Measurements from ENCODE around the gene HSF4.
"Not testable (repeated sequence)": the region's sequence is repeated elsewhere in the genome, so short reads cannot be mapped to it uniquely, and the experiment has no call there.

Gene HSF4

DNA sequence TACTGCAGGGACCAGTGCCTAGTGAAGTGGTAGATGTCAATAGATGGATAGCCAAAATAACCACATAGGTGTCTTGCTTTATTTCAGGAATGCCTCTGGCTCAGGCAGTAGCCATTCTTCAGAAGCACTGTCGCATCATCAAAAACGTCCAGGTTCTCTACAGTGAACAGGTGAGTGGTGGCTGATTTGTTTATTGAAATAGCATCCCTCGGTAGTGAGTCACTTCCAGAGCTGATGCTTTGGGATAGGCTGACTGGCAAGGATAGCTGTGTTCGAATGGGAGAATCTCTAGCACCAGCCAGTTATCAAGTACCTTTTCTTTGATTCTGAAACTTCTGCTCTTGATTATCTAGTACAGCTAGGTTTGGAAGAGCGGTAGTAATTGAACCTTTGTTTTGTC is 44.5 kb upstream of the HSF4 start:
- Histone ChIP-seq H3K4me1 (ENCODE audit: control insufficient read depth, low read depth, low read length) (no peaks in the 10 kb centered on the region), H2BK15ac (replicated peaks; ENCODE audit: low read depth) (no peak overlapping the region), H3K23ac (ENCODE audit: low read length) (no peak overlapping the region), H3K4me3 (ENCODE audit: low read length) (no peak overlapping the region), H2BK120ac (ENCODE audit: low read depth, low read length) (no peak overlapping the region), H3K4me2 (ENCODE audit: low read length) (no peak overlapping the region), H2BK5ac (ENCODE audit: low read length) (no peak overlapping the region), H3K36me3 (ENCODE audit: control insufficient read depth, insufficient read depth, low read length) (peaks cover 2% of the 10 kb centered on the region), H3K27ac (ENCODE audit: low read depth, low read length) (no peak overlapping the region), H2AK5ac (ENCODE audit: low read length) (no peak overlapping the region), H3K79me2 (ENCODE audit: control insufficient read depth, insufficient read depth, low read length) (peaks cover 2% of the 10 kb centered on the region), H3K4ac (ENCODE audit: low read depth, low read length) (no peak overlapping the region), H3K18ac (ENCODE audit: low read length) (no peak overlapping the region), H3K27me3 (ENCODE audit: insufficient read depth, low read length, poor library complexity) (no peaks in the 10 kb centered on the region), H4K5ac (ENCODE audit: low read length) (no peak overlapping the region), H3K56ac (ENCODE audit: low read length) (no peak overlapping the region), H3K9ac (ENCODE audit: low read length) (no peak overlapping the region), H3K79me1 (ENCODE audit: low read length) (peaks cover 8% of the 10 kb centered on the region), H4K8ac (ENCODE audit: low read depth, low read length) (no peak overlapping the region)
- no peak for DNase-seq
- WGBS (ENCODE audit: extremely low coverage, insufficient coverage, low lambda C conversion rate) = no CpG with 5 or more reads among the region's 5 CpGs

DNA sequence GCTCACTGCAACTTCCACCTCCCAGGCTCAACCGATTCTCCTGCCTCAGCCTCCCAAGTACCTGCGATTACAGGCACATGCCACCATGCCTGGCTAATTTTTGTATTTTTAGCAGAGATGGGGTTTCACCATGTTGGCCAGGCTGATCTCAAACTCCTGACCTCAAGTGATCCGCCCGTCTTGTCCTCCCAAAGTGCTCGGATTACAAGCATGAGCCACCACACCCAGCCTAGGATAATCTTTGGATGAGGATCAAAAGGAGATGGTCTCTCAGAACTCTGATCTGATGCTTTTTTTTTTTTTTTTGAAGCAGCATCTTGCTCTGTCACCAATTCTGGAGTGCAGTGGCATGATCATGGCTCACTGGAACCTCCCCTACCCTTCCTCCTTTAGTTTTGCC is 41.7 kb upstream of the HSF4 start:
- no CpG with 5 or more reads among the region's 5 CpGs for WGBS (ENCODE audit: extremely low coverage, insufficient coverage, low lambda C conversion rate)
- not testable (repeated sequence) for H3K23ac ChIP-seq (ENCODE audit: low read length); DNase-seq; H4K8ac ChIP-seq (ENCODE audit: low read depth, low read length); H3K27ac ChIP-seq (ENCODE audit: low read depth, low read length); H3K4ac ChIP-seq (ENCODE audit: low read depth, low read length); H3K27me3 ChIP-seq (ENCODE audit: insufficient read depth, low read length, poor library complexity); H2BK5ac ChIP-seq (ENCODE audit: low read length); H3K79me1 ChIP-seq (ENCODE audit: low read length); H3K56ac ChIP-seq (ENCODE audit: low read length); H2BK15ac ChIP-seq (replicated peaks; ENCODE audit: low read depth); H3K4me1 ChIP-seq (ENCODE audit: control insufficient read depth, low read depth, low read length); H3K4me2 ChIP-seq (ENCODE audit: low read length); H3K36me3 ChIP-seq (ENCODE audit: control insufficient read depth, insufficient read depth, low read length); H3K79me2 ChIP-seq (ENCODE audit: control insufficient read depth, insufficient read depth, low read length); H3K4me3 ChIP-seq (ENCODE audit: low read length); H4K5ac ChIP-seq (ENCODE audit: low read length); H3K18ac ChIP-seq (ENCODE audit: low read length); H3K9ac ChIP-seq (ENCODE audit: low read length); H2AK5ac ChIP-seq (ENCODE audit: low read length); H2BK120ac ChIP-seq (ENCODE audit: low read depth, low read length)

DNA sequence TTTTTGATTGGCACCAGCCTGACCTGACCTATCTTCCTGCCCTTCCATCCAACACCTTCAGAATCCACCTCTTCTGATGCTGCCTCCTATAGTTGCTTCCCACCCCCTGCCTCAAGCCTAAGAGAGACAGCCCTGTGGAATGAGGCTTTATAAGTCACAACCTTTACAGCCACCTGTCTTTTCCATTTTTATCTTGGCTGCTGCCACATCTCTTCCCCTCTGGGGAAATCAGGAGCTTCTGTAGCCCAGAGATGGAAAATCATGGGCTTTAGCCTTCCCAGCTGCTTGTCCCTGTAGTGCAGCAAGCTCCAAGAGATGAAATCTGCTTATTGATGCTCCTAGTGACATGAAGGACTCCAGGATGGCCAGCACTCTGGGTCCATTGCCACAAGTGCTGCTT is 36.1 kb upstream of the HSF4 start:
- Histone ChIP-seq H2AK5ac (ENCODE audit: low read length) (no peak overlapping the region), H3K36me3 (ENCODE audit: control insufficient read depth, insufficient read depth, low read length) (peaks cover 7% of the 10 kb centered on the region), H3K4ac (ENCODE audit: low read depth, low read length) (no peak overlapping the region), H4K5ac (ENCODE audit: low read length) (no peak overlapping the region), H3K4me2 (ENCODE audit: low read length) (no peak overlapping the region), H3K27me3 (ENCODE audit: insufficient read depth, low read length, poor library complexity) (no peaks in the 10 kb centered on the region), H3K23ac (ENCODE audit: low read length) (no peak overlapping the region), H4K8ac (ENCODE audit: low read depth, low read length) (no peak overlapping the region), H3K18ac (ENCODE audit: low read length) (no peak overlapping the region), H2BK120ac (ENCODE audit: low read depth, low read length) (no peak overlapping the region), H3K79me2 (ENCODE audit: control insufficient read depth, insufficient read depth, low read length) (no peaks in the 10 kb centered on the region), H2BK15ac (replicated peaks; ENCODE audit: low read depth) (no peak overlapping the region), H3K4me1 (ENCODE audit: control insufficient read depth, low read depth, low read length) (no peaks in the 10 kb centered on the region), H3K4me3 (ENCODE audit: low read length) (no peak overlapping the region), H2BK5ac (ENCODE audit: low read length) (no peak overlapping the region), H3K27ac (ENCODE audit: low read depth, low read length) (no peak overlapping the region), H3K56ac (ENCODE audit: low read length) (no peak overlapping the region), H3K9ac (ENCODE audit: low read length) (no peak overlapping the region), H3K79me1 (ENCODE audit: low read length) (no peaks in the 10 kb centered on the region)
- no peak for DNase-seq

DNA sequence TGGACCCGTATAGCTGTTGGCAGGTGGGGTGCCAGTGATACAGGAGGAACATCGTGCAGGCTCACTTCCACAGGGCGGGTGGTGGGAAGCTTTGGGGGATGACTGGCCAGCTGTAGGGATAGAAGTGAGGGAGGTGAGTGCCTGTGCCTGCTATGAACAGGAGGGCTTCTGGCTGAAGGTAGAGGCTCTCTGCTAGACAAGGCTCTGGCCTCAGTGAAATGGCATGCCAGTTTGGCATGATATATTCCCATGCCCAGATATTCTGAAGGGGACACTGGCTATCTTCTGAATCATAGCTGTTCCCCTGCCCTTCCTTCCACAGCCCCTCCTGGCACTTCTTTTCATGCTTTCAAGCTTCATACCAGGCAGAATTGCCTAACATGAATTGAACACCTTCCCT is 35.7 kb upstream of the HSF4 start:
- no peaks in the 10 kb centered on the region for H3K79me2 ChIP-seq (ENCODE audit: control insufficient read depth, insufficient read depth, low read length)
- no peak overlapping the region for H3K18ac ChIP-seq (ENCODE audit: low read length)
- no peaks in the 10 kb centered on the region for H3K27me3 ChIP-seq (ENCODE audit: insufficient read depth, low read length, poor library complexity)
- H3K56ac ChIP-seq (ENCODE audit: low read length) = no peak overlapping the region
- H3K4me3 ChIP-seq (ENCODE audit: low read length) = no peak overlapping the region
- no peak overlapping the region for H4K5ac ChIP-seq (ENCODE audit: low read length)
- no peak overlapping the region for H2BK5ac ChIP-seq (ENCODE audit: low read length)
- no peak overlapping the region for H3K4me2 ChIP-seq (ENCODE audit: low read length)
- no peak overlapping the region for H3K9ac ChIP-seq (ENCODE audit: low read length)
- no peak overlapping the region for H2BK120ac ChIP-seq (ENCODE audit: low read depth, low read length)
- peaks cover 7% of the 10 kb centered on the region for H3K36me3 ChIP-seq (ENCODE audit: control insufficient read depth, insufficient read depth, low read length)
- no peak overlapping the region for H2BK15ac ChIP-seq (replicated peaks; ENCODE audit: low read depth)
- no peak overlapping the region for H4K8ac ChIP-seq (ENCODE audit: low read depth, low read length)
- no CpG with 5 or more reads among the region's 3 CpGs for WGBS (ENCODE audit: extremely low coverage, insufficient coverage, low lambda C conversion rate)
- H3K4me1 ChIP-seq (ENCODE audit: control insufficient read depth, low read depth, low read length) = no peaks in the 10 kb centered on the region
- no peak for DNase-seq
- H3K79me1 ChIP-seq (ENCODE audit: low read length) = no peaks in the 10 kb centered on the region
- H3K27ac ChIP-seq (ENCODE audit: low read depth, low read length) = no peak overlapping the region
- H2AK5ac ChIP-seq (ENCODE audit: low read length) = no peak overlapping the region
- no peak overlapping the region for H3K23ac ChIP-seq (ENCODE audit: low read length)
- no peak overlapping the region for H3K4ac ChIP-seq (ENCODE audit: low read depth, low read length)

DNA sequence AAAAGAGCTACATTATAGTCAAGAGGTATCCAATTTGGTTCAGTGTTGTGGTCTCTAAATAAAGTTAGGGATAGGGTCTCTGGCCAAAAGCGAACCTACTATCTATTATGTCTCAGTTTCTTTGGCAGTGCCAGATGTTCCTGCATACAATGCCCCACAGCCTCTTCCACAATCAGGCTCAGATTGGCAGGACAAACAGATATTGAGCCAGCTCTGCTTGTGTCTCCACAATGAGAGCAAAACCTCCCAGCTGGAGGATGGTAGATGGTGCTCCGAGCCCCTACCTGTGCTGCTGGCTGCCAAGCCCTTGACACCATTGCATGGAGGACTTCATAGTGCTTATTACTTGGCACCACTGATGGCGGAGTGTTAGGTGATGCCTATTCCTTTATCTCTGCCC is 35.1 kb upstream of the HSF4 start:
- no peaks in the 10 kb centered on the region for H3K4me1 ChIP-seq (ENCODE audit: control insufficient read depth, low read depth, low read length)
- DNase-seq = no peak
- H3K56ac ChIP-seq (ENCODE audit: low read length) = no peak overlapping the region
- H4K5ac ChIP-seq (ENCODE audit: low read length) = no peak overlapping the region
- H4K8ac ChIP-seq (ENCODE audit: low read depth, low read length) = no peak overlapping the region
- H3K9ac ChIP-seq (ENCODE audit: low read length) = no peak overlapping the region
- no peak overlapping the region for H3K4me3 ChIP-seq (ENCODE audit: low read length)
- no peak overlapping the region for H2BK120ac ChIP-seq (ENCODE audit: low read depth, low read length)
- no peak overlapping the region for H3K23ac ChIP-seq (ENCODE audit: low read length)
- H3K79me1 ChIP-seq (ENCODE audit: low read length) = no peaks in the 10 kb centered on the region
- no peak overlapping the region for H3K4me2 ChIP-seq (ENCODE audit: low read length)
- H3K27me3 ChIP-seq (ENCODE audit: insufficient read depth, low read length, poor library complexity) = no peaks in the 10 kb centered on the region
- H2AK5ac ChIP-seq (ENCODE audit: low read length) = no peak overlapping the region
- H3K36me3 ChIP-seq (ENCODE audit: control insufficient read depth, insufficient read depth, low read length) = peaks cover 7% of the 10 kb centered on the region
- no peak overlapping the region for H3K27ac ChIP-seq (ENCODE audit: low read depth, low read length)
- no peak overlapping the region for H2BK15ac ChIP-seq (replicated peaks; ENCODE audit: low read depth)
- no peak overlapping the region for H3K18ac ChIP-seq (ENCODE audit: low read length)
- H3K4ac ChIP-seq (ENCODE audit: low read depth, low read length) = no peak overlapping the region
- no peak overlapping the region for H2BK5ac ChIP-seq (ENCODE audit: low read length)
- no peaks in the 10 kb centered on the region for H3K79me2 ChIP-seq (ENCODE audit: control insufficient read depth, insufficient read depth, low read length)
- no CpG with 5 or more reads among the region's 3 CpGs for WGBS (ENCODE audit: extremely low coverage, insufficient coverage, low lambda C conversion rate)

DNA sequence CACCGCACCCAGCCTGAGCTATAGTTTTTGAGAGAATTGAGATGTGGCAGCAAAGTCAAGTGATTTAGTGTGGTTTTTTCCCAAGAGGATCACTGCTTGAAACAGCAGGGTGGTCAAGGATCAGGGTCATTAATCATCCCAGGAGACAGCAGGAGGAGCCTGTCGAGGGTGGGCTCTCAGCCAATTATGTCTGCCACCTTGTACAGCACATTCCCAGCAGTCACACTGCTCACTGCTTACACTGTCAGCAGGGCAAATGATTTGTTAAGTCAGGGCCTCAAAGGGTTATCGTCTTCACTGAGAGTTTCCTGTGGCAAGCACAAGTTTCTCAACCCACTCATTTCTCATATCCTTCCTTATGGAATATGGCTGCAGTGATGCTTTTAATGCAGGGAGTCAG is 26.9 kb upstream of the HSF4 start:
- H3K18ac ChIP-seq (ENCODE audit: low read length) = no peak overlapping the region
- no CpG with 5 or more reads among the region's 3 CpGs for WGBS (ENCODE audit: extremely low coverage, insufficient coverage, low lambda C conversion rate)
- no peak for DNase-seq
- H3K27me3 ChIP-seq (ENCODE audit: insufficient read depth, low read length, poor library complexity) = no peaks in the 10 kb centered on the region
- no peak overlapping the region for H3K27ac ChIP-seq (ENCODE audit: low read depth, low read length)
- no peak overlapping the region for H3K56ac ChIP-seq (ENCODE audit: low read length)
- H4K5ac ChIP-seq (ENCODE audit: low read length) = no peak overlapping the region
- H3K4me1 ChIP-seq (ENCODE audit: control insufficient read depth, low read depth, low read length) = no peaks in the 10 kb centered on the region
- H3K36me3 ChIP-seq (ENCODE audit: control insufficient read depth, insufficient read depth, low read length) = peaks cover 6% of the 10 kb centered on the region
- H2BK15ac ChIP-seq (replicated peaks; ENCODE audit: low read depth) = no peak overlapping the region
- no peak overlapping the region for H4K8ac ChIP-seq (ENCODE audit: low read depth, low read length)
- no peak overlapping the region for H3K23ac ChIP-seq (ENCODE audit: low read length)
- H3K4me3 ChIP-seq (ENCODE audit: low read length) = no peak overlapping the region
- H2BK5ac ChIP-seq (ENCODE audit: low read length) = no peak overlapping the region
- H3K4ac ChIP-seq (ENCODE audit: low read depth, low read length) = no peak overlapping the region
- H3K4me2 ChIP-seq (ENCODE audit: low read length) = no peak overlapping the region
- H2BK120ac ChIP-seq (ENCODE audit: low read depth, low read length) = no peak overlapping the region
- H2AK5ac ChIP-seq (ENCODE audit: low read length) = no peak overlapping the region
- H3K9ac ChIP-seq (ENCODE audit: low read length) = no peak overlapping the region
- no peaks in the 10 kb centered on the region for H3K79me1 ChIP-seq (ENCODE audit: low read length)
- no peaks in the 10 kb centered on the region for H3K79me2 ChIP-seq (ENCODE audit: control insufficient read depth, insufficient read depth, low read length)

Measured in mesendoderm (in vitro differentiated cells).